HL-60 (cell line): ENCODE measurements around the gene MON2.
A peak's percentile ranks its signal among the peaks of the same experiment; 100 is the strongest.

Experiments
- DNase-seq, 2 experiments: peaks; one replicate each; pipeline ENCODE4 v3.0.0-alpha.2; 2010 to 2020; ENCODE audit warnings: low read depth in 1 of 2, low spot score in 1 of 2
- H3K27ac ChIP-seq: fragments of 250-450 bp; sonication (Bioruptor Pico); replicated peaks from 2 replicates; pipeline ENCODE4 v1.5.1; 2020; ENCODE audit warnings: mild to moderate bottlenecking, moderate library complexity
- H3K27me3 ChIP-seq: fragments of 250-450 bp; sonication (Bioruptor Pico); 2 replicates; pipeline ENCODE4 v1.5.1; 2021; ENCODE audit warnings: mild to moderate bottlenecking, moderate library complexity; ENCODE audit not compliant: insufficient read depth, poor library complexity, severe bottlenecking
- H3K4me3 ChIP-seq: replicated peaks from 2 replicates; pipeline ENCODE4 v1.5.1; 2011; ENCODE audit warnings: mild to moderate bottlenecking, control low read depth, low read length; ENCODE audit not compliant: insufficient read depth
- CTCF ChIP-seq: IDR thresholded peaks from one replicate; pipeline ENCODE4 v1.5.1; 2011; ENCODE audit warnings: low read length, control low read depth, inconsistent platforms; ENCODE audit not compliant: insufficient read depth
- GABPA ChIP-seq: IDR thresholded peaks from 2 replicates; pipeline ENCODE4 v1.6.1; 2012; ENCODE audit warnings: low read depth
- POLR2AphosphoS5 ChIP-seq: IDR thresholded peaks from 2 replicates; pipeline ENCODE4 v1.6.1; 2012; ENCODE audit warnings: low read depth
- REST ChIP-seq: IDR thresholded peaks from 2 replicates; pipeline ENCODE4 v1.6.1; 2012; ENCODE audit warnings: low read depth; ENCODE audit not compliant: insufficient replicate concordance
- SPI1 ChIP-seq: IDR thresholded peaks from 2 replicates; pipeline ENCODE4 v1.6.1; 2012; ENCODE audit warnings: low read depth, mild to moderate bottlenecking, borderline replicate concordance

The MON2 gene

GRCh38 chr12:62578726-62579125 is 112.1 kb downstream of the MON2 start:
- no peaks in the 10 kb centered on the region for H3K27me3 ChIP-seq
- no peak for DNase-seq

GRCh38 chr12:62581288-62582064 is 114.8 kb downstream of the MON2 start:
- TF ChIP-seq POLR2AphosphoS5 (no peak), CTCF (peak; percentile 24), SPI1 (no peak)
- Histone ChIP-seq H3K27me3 (no peaks in the 10 kb centered on the region), H3K27ac (no peak overlapping the region), H3K4me3 (no peak overlapping the region)
- peak in 1 of 2 experiments; percentile 13 for DNase-seq

More at GRCh38 chr12:62578726-62579125, 112.1 kb downstream of the MON2 start:
- Histone ChIP-seq H3K4me3 (no peak overlapping the region), H3K27ac (no peak overlapping the region)
- TF ChIP-seq GABPA (no peak), POLR2AphosphoS5 (no peak), CTCF (no peak), REST (no peak), SPI1 (no peak)

- TF ChIP-seq CTCF = no peak
- no peak for TF ChIP-seq REST
- no peak for TF ChIP-seq GABPA
- TF ChIP-seq POLR2AphosphoS5 = no peak
- TF ChIP-seq SPI1 = no peak
- Histone ChIP-seq H3K27ac (no peak overlapping the region), H3K27me3 (no peaks in the 10 kb centered on the region), H3K4me3 (no peak overlapping the region)
- no peak for DNase-seq
These were observed 115.4 kb downstream of the MON2 start for GRCh38 chr12:62582065-62582366.

GRCh38 chr12:62584619-62585018 is 118.0 kb downstream of the MON2 start:
- Histone ChIP-seq H3K27ac (no peak overlapping the region), H3K4me3 (no peak overlapping the region), H3K27me3 (no peaks in the 10 kb centered on the region)
- TF ChIP-seq REST (no peak), POLR2AphosphoS5 (no peak), GABPA (no peak), CTCF (no peak), SPI1 (no peak)
- DNase-seq = no peak
